ENCODE measurements around the gene TRAPPC8.
"Not testable (repeated sequence)": the region's sequence is repeated elsewhere in the genome, so short reads cannot be mapped to it uniquely, and the experiment has no call there.

Gene TRAPPC8

GRCh38 chr18:31919366-31919765, 23.6 kb downstream of the TRAPPC8 start:
- H3K27ac ChIP-seq (ENCODE audit: low read depth, low read length); H3K4me1 ChIP-seq (ENCODE audit: control insufficient read depth in 5 of 5, insufficient read depth in 5 of 5, low read length in 5 of 5); H3K9ac ChIP-seq (ENCODE audit: low read length in 5 of 5); H3K27me3 ChIP-seq (ENCODE audit: control insufficient read depth in 5 of 5, insufficient read depth in 4 of 5, low read length in 5 of 5); H3K4me3 ChIP-seq (ENCODE audit: low read depth in 1 of 5, low read length in 5 of 5); H3K9me3 ChIP-seq (ENCODE audit: control insufficient read depth in 5 of 5, low read length in 5 of 5): not testable (repeated sequence)
- peaks cover 0 to 27% (median 13%) of the 10 kb centered on the region in 5 donors for H3K36me3 ChIP-seq (ENCODE audit: control insufficient read depth in 5 of 5, insufficient read depth in 5 of 5, low read length in 5 of 5)

- Histone ChIP-seq H3K9me3 (ENCODE audit: control insufficient read depth in 5 of 5, low read length in 5 of 5) (no peaks in the 10 kb centered on the region), H3K27ac (ENCODE audit: low read depth, low read length) (no peak overlapping the region), H3K36me3 (ENCODE audit: control insufficient read depth in 5 of 5, insufficient read depth in 5 of 5, low read length in 5 of 5) (peaks cover 3 to 27% (median 13%) of the 10 kb centered on the region in 5 donors), H3K4me1 (ENCODE audit: control insufficient read depth in 5 of 5, insufficient read depth in 5 of 5, low read length in 5 of 5) (no peaks in the 10 kb centered on the region), H3K27me3 (ENCODE audit: control insufficient read depth in 5 of 5, insufficient read depth in 4 of 5, low read length in 5 of 5) (no peaks in the 10 kb centered on the region), H3K4me3 (ENCODE audit: low read depth in 1 of 5, low read length in 5 of 5) (no peak overlapping the region), H3K9ac (ENCODE audit: low read length in 5 of 5) (no peak overlapping the region)
Observed at GRCh38 chr18:31918733-31919132, 24.2 kb downstream of the TRAPPC8 start.

GRCh38 chr18:31901063-31901462, 41.9 kb downstream of the TRAPPC8 start:
- H3K9me3 ChIP-seq (ENCODE audit: control insufficient read depth in 5 of 5, low read length in 5 of 5) = no peaks in the 10 kb centered on the region
- no peaks in the 10 kb centered on the region for H3K4me1 ChIP-seq (ENCODE audit: control insufficient read depth in 5 of 5, insufficient read depth in 5 of 5, low read length in 5 of 5)
- no peak overlapping the region for H3K27ac ChIP-seq (ENCODE audit: low read depth, low read length)
- H3K9ac ChIP-seq (ENCODE audit: low read length in 5 of 5) = no peak overlapping the region
- H3K27me3 ChIP-seq (ENCODE audit: control insufficient read depth in 5 of 5, insufficient read depth in 4 of 5, low read length in 5 of 5) = no peaks in the 10 kb centered on the region
- H3K4me3 ChIP-seq (ENCODE audit: low read depth in 1 of 5, low read length in 5 of 5) = no peak overlapping the region
- H3K36me3 ChIP-seq (ENCODE audit: control insufficient read depth in 5 of 5, insufficient read depth in 5 of 5, low read length in 5 of 5) = peaks cover 27 to 74% (median 48%) of the 10 kb centered on the region in 5 donors

- H3K9ac ChIP-seq (ENCODE audit: low read length in 5 of 5); H3K4me1 ChIP-seq (ENCODE audit: control insufficient read depth in 5 of 5, insufficient read depth in 5 of 5, low read length in 5 of 5); H3K27ac ChIP-seq (ENCODE audit: low read depth, low read length); H3K27me3 ChIP-seq (ENCODE audit: control insufficient read depth in 5 of 5, insufficient read depth in 4 of 5, low read length in 5 of 5); H3K9me3 ChIP-seq (ENCODE audit: control insufficient read depth in 5 of 5, low read length in 5 of 5); H3K4me3 ChIP-seq (ENCODE audit: low read depth in 1 of 5, low read length in 5 of 5): not testable (repeated sequence)
- H3K36me3 ChIP-seq (ENCODE audit: control insufficient read depth in 5 of 5, insufficient read depth in 5 of 5, low read length in 5 of 5) = peaks cover 33 to 65% (median 46%) of the 10 kb centered on the region in 5 donors
Observed at GRCh38 chr18:31899771-31900170, 43.2 kb downstream of the TRAPPC8 start.

GRCh38 chr18:31892936-31893335, 50.0 kb downstream of the TRAPPC8 start:
- Histone ChIP-seq H3K27me3 (ENCODE audit: control insufficient read depth in 5 of 5, insufficient read depth in 4 of 5, low read length in 5 of 5) (no peaks in the 10 kb centered on the region), H3K9me3 (ENCODE audit: control insufficient read depth in 5 of 5, low read length in 5 of 5) (no peaks in the 10 kb centered on the region), H3K4me1 (ENCODE audit: control insufficient read depth in 5 of 5, insufficient read depth in 5 of 5, low read length in 5 of 5) (no peaks in the 10 kb centered on the region), H3K27ac (ENCODE audit: low read depth, low read length) (no peak overlapping the region), H3K4me3 (ENCODE audit: low read depth in 1 of 5, low read length in 5 of 5) (no peak overlapping the region), H3K9ac (ENCODE audit: low read length in 5 of 5) (no peak overlapping the region), H3K36me3 (ENCODE audit: control insufficient read depth in 5 of 5, insufficient read depth in 5 of 5, low read length in 5 of 5) (peaks cover 24 to 43% (median 33%) of the 10 kb centered on the region in 5 donors)

GRCh38 chr18:31891566-31891965, 51.4 kb downstream of the TRAPPC8 start:
- Histone ChIP-seq H3K9ac (ENCODE audit: low read length in 5 of 5) (no peak overlapping the region), H3K36me3 (ENCODE audit: control insufficient read depth in 5 of 5, insufficient read depth in 5 of 5, low read length in 5 of 5) (peaks cover 26 to 39% (median 35%) of the 10 kb centered on the region in 5 donors), H3K4me1 (ENCODE audit: control insufficient read depth in 5 of 5, insufficient read depth in 5 of 5, low read length in 5 of 5) (no peaks in the 10 kb centered on the region), H3K9me3 (ENCODE audit: control insufficient read depth in 5 of 5, low read length in 5 of 5) (no peaks in the 10 kb centered on the region), H3K4me3 (ENCODE audit: low read depth in 1 of 5, low read length in 5 of 5) (no peak overlapping the region), H3K27ac (ENCODE audit: low read depth, low read length) (no peak overlapping the region), H3K27me3 (ENCODE audit: control insufficient read depth in 5 of 5, insufficient read depth in 4 of 5, low read length in 5 of 5) (no peaks in the 10 kb centered on the region)

GRCh38 chr18:31884020-31884419, 58.9 kb downstream of the TRAPPC8 start:
- no peak overlapping the region for H3K4me3 ChIP-seq (ENCODE audit: low read depth in 1 of 5, low read length in 5 of 5)
- no peak overlapping the region for H3K27ac ChIP-seq (ENCODE audit: low read depth, low read length)
- H3K36me3 ChIP-seq (ENCODE audit: control insufficient read depth in 5 of 5, insufficient read depth in 5 of 5, low read length in 5 of 5) = peaks cover 23 to 54% (median 37%) of the 10 kb centered on the region in 5 donors
- H3K4me1 ChIP-seq (ENCODE audit: control insufficient read depth in 5 of 5, insufficient read depth in 5 of 5, low read length in 5 of 5) = no peaks in the 10 kb centered on the region
- peaks cover 0 to 3% (median 0%) of the 10 kb centered on the region in 5 donors for H3K9me3 ChIP-seq (ENCODE audit: control insufficient read depth in 5 of 5, low read length in 5 of 5)
- H3K9ac ChIP-seq (ENCODE audit: low read length in 5 of 5) = no peak overlapping the region
- H3K27me3 ChIP-seq (ENCODE audit: control insufficient read depth in 5 of 5, insufficient read depth in 4 of 5, low read length in 5 of 5) = no peaks in the 10 kb centered on the region

GRCh38 chr18:31880186-31880898, 62.6 kb downstream of the TRAPPC8 start:
- Histone ChIP-seq H3K4me1 (ENCODE audit: control insufficient read depth in 5 of 5, insufficient read depth in 5 of 5, low read length in 5 of 5) (no peaks in the 10 kb centered on the region), H3K9me3 (ENCODE audit: control insufficient read depth in 5 of 5, low read length in 5 of 5) (peaks cover 0 to 3% (median 0%) of the 10 kb centered on the region in 5 donors), H3K27me3 (ENCODE audit: control insufficient read depth in 5 of 5, insufficient read depth in 4 of 5, low read length in 5 of 5) (no peaks in the 10 kb centered on the region), H3K27ac (ENCODE audit: low read depth, low read length) (no peak overlapping the region), H3K36me3 (ENCODE audit: control insufficient read depth in 5 of 5, insufficient read depth in 5 of 5, low read length in 5 of 5) (peaks cover 32 to 56% (median 45%) of the 10 kb centered on the region in 5 donors), H3K4me3 (ENCODE audit: low read depth in 1 of 5, low read length in 5 of 5) (no peak overlapping the region), H3K9ac (ENCODE audit: low read length in 5 of 5) (no peak overlapping the region)

- H3K4me3 ChIP-seq (ENCODE audit: low read depth in 1 of 5, low read length in 5 of 5) = no peak overlapping the region
- no peaks in the 10 kb centered on the region for H3K4me1 ChIP-seq (ENCODE audit: control insufficient read depth in 5 of 5, insufficient read depth in 5 of 5, low read length in 5 of 5)
- no peak overlapping the region for H3K9ac ChIP-seq (ENCODE audit: low read length in 5 of 5)
- H3K27ac ChIP-seq (ENCODE audit: low read depth, low read length) = no peak overlapping the region
- peaks cover 0 to 3% (median 0%) of the 10 kb centered on the region in 5 donors for H3K9me3 ChIP-seq (ENCODE audit: control insufficient read depth in 5 of 5, low read length in 5 of 5)
- H3K36me3 ChIP-seq (ENCODE audit: control insufficient read depth in 5 of 5, insufficient read depth in 5 of 5, low read length in 5 of 5) = peaks cover 28 to 58% (median 44%) of the 10 kb centered on the region in 5 donors
- H3K27me3 ChIP-seq (ENCODE audit: control insufficient read depth in 5 of 5, insufficient read depth in 4 of 5, low read length in 5 of 5) = no peaks in the 10 kb centered on the region
Observed at GRCh38 chr18:31878358-31878757, 64.6 kb downstream of the TRAPPC8 start.

- Histone ChIP-seq H3K4me1 (ENCODE audit: control insufficient read depth in 5 of 5, insufficient read depth in 5 of 5, low read length in 5 of 5) (no peaks in the 10 kb centered on the region), H3K27me3 (ENCODE audit: control insufficient read depth in 5 of 5, insufficient read depth in 4 of 5, low read length in 5 of 5) (no peaks in the 10 kb centered on the region), H3K4me3 (ENCODE audit: low read depth in 1 of 5, low read length in 5 of 5) (no peak overlapping the region), H3K9ac (ENCODE audit: low read length in 5 of 5) (no peak overlapping the region), H3K27ac (ENCODE audit: low read depth, low read length) (no peak overlapping the region), H3K36me3 (ENCODE audit: control insufficient read depth in 5 of 5, insufficient read depth in 5 of 5, low read length in 5 of 5) (peaks cover 25 to 58% (median 42%) of the 10 kb centered on the region in 5 donors), H3K9me3 (ENCODE audit: control insufficient read depth in 5 of 5, low read length in 5 of 5) (peaks cover 0 to 3% (median 0%) of the 10 kb centered on the region in 5 donors)
Observed at GRCh38 chr18:31877900-31878299, 65.0 kb downstream of the TRAPPC8 start.
